H1 (cell line): Measurements from ENCODE around the gene KLF9. TPM values are rescaled to one million over a fixed set of nuclear protein-coding genes. Genes with fewer than 3 reads are reported as not detected.
"Not testable (repeated sequence)": the region's sequence is repeated elsewhere in the genome, so short reads cannot be mapped to it uniquely, and the experiment has no call there.

Experiments
- CTCF ChIA-PET: fragments of 300-600 bp; sonication (Branson Sonifier 250); formaldehyde crosslinking; loops from one replicate; lab custom pipeline; 2021; ENCODE audit not compliant: partially characterized antibody; lab: Charles Lee
- POLR2A ChIA-PET: fragments of 300-600 bp; sonication (Branson Sonifier 250); formaldehyde crosslinking; loops from one replicate; lab custom pipeline; 2021; ENCODE audit warnings: inconsistent platforms; ENCODE audit not compliant: partially characterized antibody; lab: Charles Lee
- DNase-seq, 2 experiments: peaks; one replicate each; pipeline versions ENCODE4 v3.0.0 to v3.0.0-alpha.2; 2010 to 2022; ENCODE audit warnings: low spot score in 2 of 2, low read depth in 1 of 2, mixed read lengths in 1 of 2
- FAIRE-seq: peaks from 2 replicates; lab custom pipeline; 2011; peaks lifted over from hg19 to GRCh38; lab: Jason Lieb, UNC
- H2AFZ ChIP-seq: 2 replicates; pipeline ENCODE4 v1.8.1; 2012; ENCODE audit warnings: low read length, inconsistent platforms
- H2AK5ac ChIP-seq: 2 replicates; pipeline ENCODE4 v1.6.1; 2013; ENCODE audit warnings: low read depth, low read length
- H2BK120ac ChIP-seq: replicated peaks from 2 replicates; pipeline ENCODE3; 2013; ENCODE audit warnings: low read depth, low read length, inconsistent platforms
- H2BK12ac ChIP-seq: 2 replicates; pipeline ENCODE4 v1.6.1; 2013; ENCODE audit warnings: low read depth, low read length
- H2BK15ac ChIP-seq: 2 replicates; pipeline ENCODE4 v1.6.1; 2013; ENCODE audit warnings: low read length
- H2BK20ac ChIP-seq: 2 replicates; pipeline ENCODE4 v1.6.1; 2013; ENCODE audit warnings: low read length
- H2BK5ac ChIP-seq: 2 replicates; pipeline ENCODE4 v1.6.1; 2013; ENCODE audit warnings: low read depth, low read length
- H3K14ac ChIP-seq: 2 replicates; pipeline ENCODE4 v1.6.1; 2013; ENCODE audit warnings: inconsistent platforms; ENCODE audit not compliant: insufficient read length
- H3K18ac ChIP-seq: 2 replicates; pipeline ENCODE4 v1.6.1; 2013; ENCODE audit warnings: low read length; ENCODE audit errors: extremely low read depth
- H3K23ac ChIP-seq: 2 replicates; pipeline ENCODE4 v1.6.1; 2013; ENCODE audit warnings: inconsistent platforms; ENCODE audit not compliant: insufficient read length
- H3K23me2 ChIP-seq: 2 replicates; pipeline ENCODE4 v1.6.1; 2013; ENCODE audit warnings: low read depth, low read length
- H3K27ac ChIP-seq: 2 replicates; pipeline ENCODE4 v1.6.1; 2011; ENCODE audit warnings: low read depth, low read length, inconsistent platforms
- H3K27me3 ChIP-seq, 4 experiments: replicated peaks in 1 of 4; 1 replicate in 1 of 4; 2 replicates in 3 of 4; pipeline versions ENCODE4 v1.6.1 to v1.8.1; 2011 to 2013; ENCODE audit warnings: low read length in 3 of 4, mild to moderate bottlenecking in 3 of 4, inconsistent platforms in 2 of 4, mixed read lengths in 2 of 4, moderate library complexity in 1 of 4; ENCODE audit not compliant: control insufficient read depth in 3 of 4, insufficient read depth in 3 of 4; ENCODE audit errors: extremely low read depth in 1 of 4
- H3K36me3 ChIP-seq, 4 experiments: 2 replicates each; pipeline versions ENCODE4 v1.6.1 to v1.8.1; 2011 to 2013; ENCODE audit warnings: mild to moderate bottlenecking in 4 of 4, low read length in 3 of 4, moderate library complexity in 2 of 4, control low read depth in 1 of 4, inconsistent platforms in 1 of 4; ENCODE audit not compliant: insufficient read depth in 4 of 4, control insufficient read depth in 2 of 4
- H3K4ac ChIP-seq: replicated peaks from 2 replicates; pipeline ENCODE3; 2013; ENCODE audit warnings: low read length, low read depth, mixed read lengths, inconsistent platforms; ENCODE audit not compliant: insufficient read length
- H3K4me1 ChIP-seq, 4 experiments: replicated peaks in 1 of 4; 1 replicate in 1 of 4; 2 replicates in 3 of 4; pipeline versions ENCODE4 v1.6.1 to v1.8.1; 2011 to 2013; ENCODE audit warnings: low read length in 3 of 4, inconsistent platforms in 2 of 4, mixed read lengths in 1 of 4; ENCODE audit not compliant: insufficient read depth in 4 of 4, control insufficient read depth in 3 of 4
- H3K4me2 ChIP-seq, 2 experiments: 2 replicates each; pipeline versions ENCODE4 v1.6.1 to v1.8.1; 2011 to 2013; ENCODE audit warnings: low read depth in 2 of 2, low read length in 2 of 2, control low read depth in 1 of 2, inconsistent platforms in 1 of 2, mild to moderate bottlenecking in 1 of 2; ENCODE audit not compliant: insufficient read depth in 1 of 2
- H3K4me3 ChIP-seq, 4 experiments: fragments of 200-600, 300-600 bp in 1 of 4; sonication (generic), shearing (Covaris generic), sonication (Bioruptor Twin) in 1 of 4; 2 replicates each; pipeline versions ENCODE4 v1.5.1 to v1.8.1; 2011 to 2016; ENCODE audit warnings: low read length in 4 of 4, low read depth in 3 of 4, control low read depth in 2 of 4, inconsistent platforms in 2 of 4, mild to moderate bottlenecking in 2 of 4, mixed read lengths in 1 of 4, moderate library complexity in 1 of 4; ENCODE audit not compliant: insufficient read depth in 2 of 4; ENCODE audit errors: extremely low read depth in 1 of 4
- H3K56ac ChIP-seq: replicated peaks from 2 replicates; pipeline ENCODE3; 2013; ENCODE audit warnings: low read depth, mild to moderate bottlenecking, mixed read lengths, low read length, inconsistent platforms; ENCODE audit not compliant: insufficient read length
- H3K79me1 ChIP-seq: 2 replicates; pipeline ENCODE4 v1.6.1; 2013; ENCODE audit warnings: low read depth, low read length, control low read depth
- H3K79me2 ChIP-seq, 2 experiments: 2 replicates each; pipeline versions ENCODE4 v1.6.1 to v1.8.1; 2012 to 2013; ENCODE audit warnings: low read length in 2 of 2, mild to moderate bottlenecking in 2 of 2, inconsistent platforms in 1 of 2; ENCODE audit not compliant: insufficient read depth in 2 of 2, control insufficient read depth in 1 of 2
- H3K9ac ChIP-seq, 4 experiments: replicated peaks in 1 of 4; 1 replicate in 1 of 4; 2 replicates in 3 of 4; pipeline versions ENCODE4 v1.6.1 to v1.8.1; 2011 to 2013; ENCODE audit warnings: low read depth in 3 of 4, low read length in 3 of 4, control low read depth in 2 of 4, mild to moderate bottlenecking in 2 of 4, moderate library complexity in 2 of 4, inconsistent platforms in 1 of 4; ENCODE audit errors: extremely low read depth in 1 of 4
- H3K9me3 ChIP-seq, 2 experiments: 2 replicates each; pipeline versions ENCODE4 v1.6.1 to v1.8.1; 2012 to 2013; ENCODE audit warnings: mild to moderate bottlenecking in 2 of 2, moderate library complexity in 2 of 2, control low read depth in 1 of 2, inconsistent platforms in 1 of 2, low read depth in 1 of 2, low read length in 1 of 2, mixed read lengths in 1 of 2; ENCODE audit not compliant: insufficient read depth in 2 of 2
- H4K20me1 ChIP-seq, 2 experiments: replicated peaks in 1 of 2; 2 replicates each; pipeline versions ENCODE3 to v1.8.1; 2011 to 2013; ENCODE audit warnings: inconsistent platforms in 2 of 2, low read length in 2 of 2, mild to moderate bottlenecking in 1 of 2; ENCODE audit not compliant: insufficient read depth in 2 of 2, control insufficient read depth in 1 of 2
- H4K5ac ChIP-seq: 2 replicates; pipeline ENCODE4 v1.6.1; 2013; ENCODE audit warnings: low read length, low read depth, mixed read lengths, inconsistent platforms; ENCODE audit not compliant: insufficient read length
- H4K8ac ChIP-seq: 2 replicates; pipeline ENCODE4 v1.8.0; 2013; ENCODE audit warnings: mild to moderate bottlenecking, moderate library complexity, low read length, inconsistent platforms; ENCODE audit not compliant: insufficient read depth; ENCODE audit errors: extremely low read depth
- H4K91ac ChIP-seq: replicated peaks from 2 replicates; pipeline ENCODE3; 2013; ENCODE audit warnings: low read length, mixed read lengths, inconsistent platforms; ENCODE audit not compliant: insufficient read length
- FOSL1 ChIP-seq: IDR thresholded peaks from 2 replicates; pipeline ENCODE4 v1.6.1; 2011; ENCODE audit warnings: mild to moderate bottlenecking, low read depth, low read length, moderate library complexity; ENCODE audit not compliant: insufficient read depth
- WGBS, 2 experiments: shearing (Covaris generic) in 1 of 2; methylation state at CpG; one replicate each; pipeline versions ENCODE4 v1.1.6 to v1.1.7; 2013 to 2015; ENCODE audit warnings: low lambda C conversion rate in 2 of 2, mixed read lengths in 2 of 2, inconsistent platforms in 1 of 2, low coverage in 1 of 2, missing lambda C conversion rate in 1 of 2; ENCODE audit not compliant: insufficient replicate concordance in 2 of 2, insufficient coverage in 1 of 2, insufficient read length in 1 of 2; ENCODE audit errors: extremely low coverage in 1 of 2, missing lambda C conversion rate in 1 of 2; 5-methylcytosine and 5-hydroxymethylcytosine counted together
- polyA plus RNA-seq, 7 experiments: library from polyadenylated mRNA; depleted of rRNA in 3 of 7; stranded (reverse) in 5 of 7; unstranded in 2 of 7; fragments of >200 nt in 5 of 7; fragments of 200-250 nt in 2 of 7; gene quantifications; 1 replicate in 5 of 7; 2 replicates in 1 of 7; 4 replicates in 1 of 7; pipeline versions ENCODE4 v1.2.1 to v1.2.3, GENCODE V29; 2011 to 2013; ENCODE audit warnings: missing spikeins in 2 of 7, mixed read lengths in 2 of 7
- total RNA-seq: library from RNA; stranded (reverse); fragmentation: NEBNext Ultra II Directional; extraction: Animal tissue kit (Norgen Biotek cat#: 25700); gene quantifications from 2 replicates; pipeline ENCODE4 v1.2.1, GENCODE V29; 2021

KLF9 gene
- total and polyA plus RNA-seq, 2 of the 8 experiments (the other 6 are each of a cell fraction or from before 2014, with no cell fraction given), result 0.47 to 0.82 TPM

DNA sequence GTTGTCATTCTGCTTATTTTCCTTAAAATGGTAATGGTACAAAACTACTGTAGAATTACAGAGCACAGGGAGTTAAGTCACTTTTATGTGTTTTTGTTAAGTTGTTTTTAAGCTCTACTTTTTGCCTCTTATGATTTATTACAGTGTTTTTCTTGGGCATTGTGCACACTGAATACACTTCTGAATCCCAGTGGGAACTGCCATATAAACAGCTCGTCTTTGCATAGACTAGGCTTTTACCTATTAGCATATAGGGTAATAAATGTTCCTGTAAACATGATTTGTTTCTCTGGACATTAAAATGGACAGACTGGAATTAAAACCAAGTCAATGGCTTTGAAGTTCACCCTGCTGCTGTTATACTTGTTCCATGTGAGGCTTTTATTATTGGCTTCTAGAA is 12.2 kb downstream of the KLF9 start (continued):
- TF ChIP-seq FOSL1, result no peak

DNA sequence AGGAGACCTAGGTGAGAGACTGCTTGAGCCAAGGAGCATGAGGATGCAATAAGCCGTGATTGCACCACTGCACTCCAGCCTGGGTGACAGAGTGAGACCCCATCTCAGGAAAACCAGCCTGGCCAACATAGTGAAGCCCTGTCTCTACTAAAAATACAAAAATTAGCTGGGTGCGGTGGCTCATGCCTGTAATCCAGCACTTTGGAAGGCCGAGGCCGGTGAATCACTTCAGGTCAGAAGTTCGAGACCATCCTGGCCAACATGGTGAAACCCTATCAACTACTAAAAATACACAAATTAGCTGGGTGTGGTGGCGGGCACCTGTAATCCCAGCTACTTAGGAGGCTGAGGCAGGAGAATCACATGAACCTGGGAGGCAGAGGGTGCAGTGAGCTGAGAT is 13.2 kb downstream of the KLF9 start:
- H3K27ac ChIP-seq, H2AFZ ChIP-seq, H3K18ac ChIP-seq, H2BK15ac ChIP-seq, H3K56ac ChIP-seq, H3K4me1 ChIP-seq, H3K79me1 ChIP-seq, H3K23me2 ChIP-seq, POLR2A ChIA-PET, H2BK20ac ChIP-seq, H3K4me3 ChIP-seq, H2BK120ac ChIP-seq, H3K27me3 ChIP-seq, H3K14ac ChIP-seq, H4K5ac ChIP-seq, DNase-seq, H4K91ac ChIP-seq, H4K20me1 ChIP-seq, H2BK12ac ChIP-seq, H4K8ac ChIP-seq, H3K4ac ChIP-seq, H3K79me2 ChIP-seq, H3K23ac ChIP-seq, FAIRE-seq, H3K36me3 ChIP-seq, H2AK5ac ChIP-seq, H3K9ac ChIP-seq, H3K4me2 ChIP-seq, H3K9me3 ChIP-seq, H2BK5ac ChIP-seq: not testable (repeated sequence)
- 87% methylated on average over 6 of the region's 6 CpGs; no CpG with 5 or more reads in 1 of the 2 experiments for WGBS, 2 experiments
- CTCF ChIA-PET, result interaction anchor here (2.7 to 4.7 kb wide), 2 partner anchors 8 to 11 kb away, joined by 7 to 18 read pairs; no protein-coding TSS in a partner anchor
